Astrocyte of the cerebellum (primary cell): Measurements from ENCODE around the gene MEG3.
A peak's percentile ranks its signal among the peaks of the same experiment; 100 is the strongest.

Experiments used
- DNase-seq: peaks from one replicate; pipeline ENCODE4 v3.0.0-alpha.2; 2011; ENCODE audit warnings: low read depth
- H3K4me3 ChIP-seq: 2 replicates; pipeline ENCODE4 v1.5.1; 2011; ENCODE audit warnings: mild to moderate bottlenecking, low read depth, low read length, moderate library complexity
- CTCF ChIP-seq: IDR thresholded peaks from 2 replicates; pipeline ENCODE4 v1.5.1; 2012; ENCODE audit warnings: low read length, low read depth, moderate library complexity, mild to moderate bottlenecking; ENCODE audit errors: missing control alignments
- in situ Hi-C: cut with HindIII; loops from 2 replicates; pipeline ENCODE4 v1.10.0; 2017; ENCODE audit warnings: low sequenced_read_pairs

The MEG3 gene

GRCh38 chr14:100823413-100824080, 2.4 kb upstream of the MEG3 start:
- TF ChIP-seq CTCF: no peak
- H3K4me3 ChIP-seq: no peak overlapping the region
- no peak for DNase-seq
- in situ Hi-C loops: no loop called here

GRCh38 chr14:100824091-100824551, 1.8 kb upstream of the MEG3 start:
- H3K4me3 ChIP-seq: no peak overlapping the region
- TF ChIP-seq CTCF: no peak
- in situ Hi-C loops: no loop called here
- no peak for DNase-seq

- peak overlapping the region; percentile 83 for H3K4me3 ChIP-seq
- DNase-seq: no peak
- in situ Hi-C loops: no loop called here
- TF ChIP-seq CTCF: no peak
Measured at GRCh38 chr14:100824901-100825712, 811 bp upstream of the MEG3 start.

- no peak for DNase-seq
- peak overlapping the region; percentile 83 for H3K4me3 ChIP-seq
- TF ChIP-seq CTCF: no peak
- in situ Hi-C loops: no loop called here
Measured at GRCh38 chr14:100826391-100827100, 628 bp downstream of the MEG3 start.

- DNase-seq: no peak
- in situ Hi-C loops: no loop called here
- TF ChIP-seq CTCF: peak; percentile 54
- H3K4me3 ChIP-seq: peak overlapping the region; percentile 83
Measured at GRCh38 chr14:100827101-100828021, 1.4 kb downstream of the MEG3 start.
